Heart left ventricle (tissue), 16 donors: ENCODE measurements around the gene LRRC26. TPM values are rescaled to one million over a fixed set of nuclear protein-coding genes. Genes with fewer than 3 reads are reported as not detected.
A peak's percentile ranks its signal among the peaks of the same experiment; 100 is the strongest.

Source experiments
- ATAC-seq, 4 donors: fragments of 200-7000 bp; cut with Tn5 transposase; one replicate each; pipeline ENCODE4 v1.9.1; 2020 to 2022; ENCODE audit warnings: moderate library complexity in 4 of 4, mild to moderate bottlenecking in 3 of 4, moderate number of reproducible peaks in 1 of 4
- DNase-seq, 5 donors: peaks; one replicate each; pipeline ENCODE4 v3.0.0-alpha.2; 2020
- H3K27ac ChIP-seq, 12 donors: fragments of 200-600 bp; sonication (generic) in 4 of 12; one replicate each; pipeline versions ENCODE4 v1.5.0 to v1.8.0; 2016 to 2022; ENCODE audit warnings: mild to moderate bottlenecking in 2 of 12
- H3K27me3 ChIP-seq, 9 donors: fragments of 200-600 bp; sonication (generic) in 2 of 9; one replicate each; pipeline versions ENCODE4 v1.5.1 to v1.8.0; 2016 to 2022; ENCODE audit warnings: mild to moderate bottlenecking in 3 of 9
- H3K36me3 ChIP-seq, 9 donors: fragments of 200-600 bp; sonication (generic) in 2 of 9; one replicate each; pipeline versions ENCODE4 v1.5.0 to v1.8.0; 2018 to 2022; ENCODE audit warnings: mild to moderate bottlenecking in 2 of 9
- H3K4me1 ChIP-seq, 12 donors: fragments of 200-600 bp; sonication (generic) in 4 of 12; one replicate each; pipeline versions ENCODE4 v1.5.0 to v1.8.0; 2016 to 2022; ENCODE audit warnings: mild to moderate bottlenecking in 3 of 12
- H3K4me3 ChIP-seq, 12 donors: fragments of 200-600 bp; sonication (generic) in 4 of 12; one replicate each; pipeline versions ENCODE4 v1.5.0 to v1.8.0; 2017 to 2022; ENCODE audit warnings: mild to moderate bottlenecking in 9 of 12, moderate library complexity in 4 of 12
- H3K9me3 ChIP-seq, 12 donors: fragments of 200-600 bp; sonication (generic) in 4 of 12; one replicate each; pipeline versions ENCODE4 v1.5.0 to v1.8.0; 2016 to 2022; ENCODE audit warnings: mild to moderate bottlenecking in 1 of 12
- POLR2A ChIP-seq, 2 donors: fragments of 450-650 bp; IDR thresholded peaks; one replicate each; pipeline ENCODE4 v1.6.1; 2017; ENCODE audit warnings: antibody characterized with exemption in 2 of 2, mild to moderate bottlenecking in 2 of 2, moderate library complexity in 2 of 2
- WGBS, 4 donors: extraction: QIAGEN DNeasy Blood & Tissue Kit in 2 of 4; methylation state at CpG; one replicate each; pipeline versions ENCODE4 v1.1.5 to v1.1.7; 2013 to 2018; 5-methylcytosine and 5-hydroxymethylcytosine counted together
- intact Hi-C, 10 donors: fragments of 100-400 bp; cut with DNase I; formaldehyde crosslinking; loops; one replicate each; pipeline versions ENCODE4 v1.11.1 to v1.14.2; 2022
- polyA plus RNA-seq, 2 donors: library from polyadenylated mRNA; stranded (reverse); fragments of 200-250 nt; gene quantifications; one replicate each; pipeline ENCODE4 v1.2.3, GENCODE V29; 2013
- total RNA-seq, 9 donors: library from RNA; depleted of rRNA in 2 of 9; stranded (reverse); fragments of >200 nt in 2 of 9; fragmentation: NEBNext Ultra II Directional in 3 of 9; extraction: Animal tissue kit (Norgen Biotek cat#: 25700) in 3 of 9; gene quantifications; one replicate each; pipeline versions ENCODE4 v1.1.0 to v1.2.4, GENCODE V29; 2016 to 2023
- TF ChIP-seq, protein P1 (sequence below), 12 donors: fragments of 200-600 bp; sonication (generic) in 4 of 12; IDR thresholded peaks; one replicate each; pipeline versions ENCODE4 v1.5.0 to v1.8.0; 2018 to 2022; ENCODE audit warnings: antibody characterized with exemption in 12 of 12, mild to moderate bottlenecking in 5 of 12
- donor health status: ischemic (EF 13 %, LVEDD 7.1; RV severe dilation, severe dysfunction).
- donor health status: healthy with polysubstance abuse.
- donor health status: DM: no; HTN: yes; CAD: no.
- donor health status: DM: no; HTN: no; CAD: no.
- donor health status: ischemic (EF 25% LVEDD 6.9; RV normal size, moderate dysfunction).
- donor health status: ischemic (EF 25% LVEDD 5.7; RV mildly dilated, moderate dysfunction).
- donor health status: healthy.
- donor health status: DM: yes; HTN: yes; CAD: no.
- donor health status: ischemic (EF 35%, LVEDD 5.7; RV mildly dilated, moderate dysfunction).
- donor health status: nonischemic (EF 11% LVEDD 7.7; RV severe dilation, severe dysfunction).
- donor health status: DM: yes; HTN: yes; CAD: no.
- donor health status: PGD.
- donor health status: ischemic (EF 29% LVEDD 5.4; RV normal size, mild dysfunction).
- donor health status: nonischemic (EF 23%, LVEDD 6.1; RV moderate dilation, normal function).

The LRRC26 gene
- total and polyA plus RNA-seq, 11 donors = not detected

DNA sequence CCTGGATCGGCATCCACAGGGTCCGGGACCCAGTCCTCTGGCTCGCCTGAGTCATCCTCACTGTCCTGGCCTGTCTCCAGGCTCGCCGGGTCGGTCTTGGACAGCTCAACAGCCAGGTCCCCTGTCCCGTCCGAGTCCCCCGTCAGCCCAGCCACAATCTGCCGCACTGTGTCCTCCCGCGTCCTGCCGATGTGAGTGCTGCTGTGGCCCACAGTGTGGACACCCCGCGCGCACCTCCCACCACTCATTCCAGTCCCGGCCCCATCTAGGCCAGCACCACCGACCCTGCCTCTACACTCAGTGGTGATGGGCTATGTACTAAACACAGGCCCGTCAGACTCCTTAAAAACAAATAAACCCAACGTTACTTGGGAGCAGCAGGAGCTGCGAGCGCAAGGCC lies 11.8 kb upstream of the LRRC26 start:
- ATAC-seq (no peak), DNase-seq (no peak)
- H3K36me3 ChIP-seq = peaks cover 0 to 94% (median 68%) of the 10 kb centered on the region in 9 donors
- H3K4me1 ChIP-seq = peaks cover 0 to 21% (median 7%) of the 10 kb centered on the region in 12 donors
- WGBS, 4 donors = 90 to 96% (median 95%) methylated on average over 21 to 22 of the region's 22 CpGs
- no peak for TF ChIP-seq POLR2A (IDR thresholded peaks at IDR 0.05)
- TF ChIP-seq, protein P1, sequence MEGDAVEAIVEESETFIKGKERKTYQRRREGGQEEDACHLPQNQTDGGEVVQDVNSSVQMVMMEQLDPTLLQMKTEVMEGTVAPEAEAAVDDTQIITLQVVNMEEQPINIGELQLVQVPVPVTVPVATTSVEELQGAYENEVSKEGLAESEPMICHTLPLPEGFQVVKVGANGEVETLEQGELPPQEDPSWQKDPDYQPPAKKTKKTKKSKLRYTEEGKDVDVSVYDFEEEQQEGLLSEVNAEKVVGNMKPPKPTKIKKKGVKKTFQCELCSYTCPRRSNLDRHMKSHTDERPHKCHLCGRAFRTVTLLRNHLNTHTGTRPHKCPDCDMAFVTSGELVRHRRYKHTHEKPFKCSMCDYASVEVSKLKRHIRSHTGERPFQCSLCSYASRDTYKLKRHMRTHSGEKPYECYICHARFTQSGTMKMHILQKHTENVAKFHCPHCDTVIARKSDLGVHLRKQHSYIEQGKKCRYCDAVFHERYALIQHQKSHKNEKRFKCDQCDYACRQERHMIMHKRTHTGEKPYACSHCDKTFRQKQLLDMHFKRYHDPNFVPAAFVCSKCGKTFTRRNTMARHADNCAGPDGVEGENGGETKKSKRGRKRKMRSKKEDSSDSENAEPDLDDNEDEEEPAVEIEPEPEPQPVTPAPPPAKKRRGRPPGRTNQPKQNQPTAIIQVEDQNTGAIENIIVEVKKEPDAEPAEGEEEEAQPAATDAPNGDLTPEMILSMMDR (IDR thresholded peaks at IDR 0.05) = no peak
- no peaks in the 10 kb centered on the region for H3K27me3 ChIP-seq
- H3K9me3 ChIP-seq = no peaks in the 10 kb centered on the region
- intact Hi-C loops = loop anchor here in 4 of 10 donors (10.0 kb wide), 2 partner anchors 57 to 67 kb away; partner anchors contain the start of gene DPP7 (in 1 of the 4)
- H3K27ac ChIP-seq = no peak overlapping the region
- no peak overlapping the region for H3K4me3 ChIP-seq

DNA sequence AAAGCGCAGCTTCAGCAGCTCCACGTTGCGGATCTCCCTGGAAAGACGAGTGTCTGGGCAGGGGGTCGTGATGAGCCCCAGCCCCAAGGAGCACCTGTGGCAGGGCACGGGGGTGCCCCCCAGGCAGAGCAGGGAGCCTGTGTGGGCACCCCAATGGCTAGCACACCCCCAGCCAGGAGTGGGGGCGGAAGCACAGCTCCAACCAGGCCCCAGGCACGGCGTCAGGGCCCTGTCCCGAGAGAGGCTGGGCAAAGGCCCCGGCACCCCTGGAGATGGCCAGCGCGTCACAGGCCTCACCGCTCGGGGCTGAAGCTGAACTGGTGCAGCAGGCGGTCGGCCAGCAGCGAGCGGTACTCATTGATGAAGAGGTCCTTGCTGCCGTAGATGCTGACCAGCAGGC lies 10.6 kb upstream of the LRRC26 start:
- ATAC-seq (no peak), DNase-seq (no peak)
- no peak overlapping the region for H3K27ac ChIP-seq
- peaks cover 0 to 9% (median 0%) of the 10 kb centered on the region in 12 donors for H3K4me1 ChIP-seq
- H3K36me3 ChIP-seq = peaks cover 0 to 84% (median 62%) of the 10 kb centered on the region in 9 donors
- H3K9me3 ChIP-seq = no peaks in the 10 kb centered on the region
- intact Hi-C loops = loop anchor here in 4 of 10 donors (10.0 kb wide), 2 partner anchors 56 to 66 kb away; partner anchors contain the start of gene DPP7 (in 1 of the 4)
- 91 to 96% (median 94%) methylated on average over 6 to 20 of the region's 20 CpGs for WGBS, 4 donors
- H3K4me3 ChIP-seq = no peak overlapping the region
- H3K27me3 ChIP-seq = no peaks in the 10 kb centered on the region
- TF ChIP-seq, protein P1 (IDR thresholded peaks at IDR 0.05) = no peak
- no peak for TF ChIP-seq POLR2A (IDR thresholded peaks at IDR 0.05)

DNA sequence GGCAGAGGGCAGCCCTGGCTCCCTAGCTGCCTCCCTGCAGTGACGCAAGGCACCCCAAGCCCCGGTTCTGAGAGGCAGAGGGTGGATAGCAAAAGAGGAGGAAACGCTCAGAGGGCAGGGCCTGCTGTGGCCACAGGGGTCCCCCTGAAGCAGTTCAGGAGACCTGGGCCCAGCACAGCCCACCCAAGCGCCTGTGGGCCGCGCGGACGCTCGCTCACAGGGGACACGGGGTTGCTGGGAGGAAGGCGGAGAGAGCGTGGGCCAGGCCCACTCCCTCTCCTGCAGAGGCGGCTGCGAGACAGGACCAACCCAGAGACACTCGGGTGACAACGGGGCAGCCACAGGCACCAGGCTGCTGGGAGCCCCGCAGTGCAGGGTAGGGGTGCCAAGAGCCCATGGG lies 9.9 kb upstream of the LRRC26 start:
- WGBS, 4 donors = 93 to 96% (median 95%) methylated on average over 12 to 17 of the region's 17 CpGs
- intact Hi-C loops = loop anchor here in 4 of 10 donors (10.0 kb wide), 2 partner anchors 55 to 65 kb away; partner anchors contain the start of gene DPP7 (in 1 of the 4)
- TF ChIP-seq, protein P1 (IDR thresholded peaks at IDR 0.05) = no peak
- TF ChIP-seq POLR2A (IDR thresholded peaks at IDR 0.05) = no peak

DNA sequence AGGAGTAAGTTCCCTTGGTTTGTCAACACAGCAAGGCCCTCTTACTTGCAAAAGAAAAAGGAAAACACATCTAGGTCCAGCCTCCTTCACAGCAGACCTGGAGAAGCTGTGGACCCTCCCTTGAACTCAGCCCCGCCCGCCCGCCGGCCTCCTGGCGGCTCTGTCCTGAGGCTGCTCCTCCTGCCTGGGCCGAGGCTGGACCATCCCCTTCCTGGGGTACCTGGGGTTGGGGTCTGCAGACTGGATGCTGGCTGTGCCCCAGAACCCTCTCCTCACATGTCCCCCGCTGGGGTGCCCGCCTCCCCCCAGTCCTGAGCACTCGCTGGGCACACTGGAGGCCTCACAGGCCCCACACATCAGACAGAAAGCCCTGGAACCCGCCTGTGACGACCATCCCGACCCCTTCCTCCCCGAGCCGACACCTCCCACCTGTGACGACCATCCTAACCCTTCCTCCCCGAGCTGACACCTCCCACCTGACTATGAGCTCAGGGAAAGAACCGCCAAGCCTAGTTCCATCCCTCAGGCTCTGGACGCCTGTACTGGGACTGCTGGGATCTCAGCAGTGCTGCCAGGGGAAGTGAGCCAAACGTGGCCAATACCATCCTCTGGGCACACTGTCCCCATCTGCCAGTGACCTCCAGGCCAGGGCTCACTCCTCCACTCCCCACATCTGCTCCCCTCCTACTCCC lies 9.2 kb upstream of the LRRC26 start:
- Histone ChIP-seq H3K4me1 (peaks cover 0 to 4% (median 0%) of the 10 kb centered on the region in 12 donors), H3K27ac (no peak overlapping the region), H3K27me3 (no peaks in the 10 kb centered on the region), H3K4me3 (no peak overlapping the region), H3K9me3 (no peaks in the 10 kb centered on the region), H3K36me3 (peaks cover 0 to 73% (median 60%) of the 10 kb centered on the region in 9 donors)
- intact Hi-C loops = no loop called here
- DNase-seq (no peak), ATAC-seq (no peak)
- 90 to 92% (median 91%) methylated on average over 18 to 19 of the region's 19 CpGs for WGBS, 4 donors
- TF ChIP-seq POLR2A (IDR thresholded peaks at IDR 0.05) = no peak
- TF ChIP-seq, protein P1 (IDR thresholded peaks at IDR 0.05) = no peak

More for the DNA sequence above, 9.9 kb upstream of the LRRC26 start:
- H3K27me3 ChIP-seq = no peaks in the 10 kb centered on the region
- DNase-seq (no peak), ATAC-seq (peak in 1 of 4 donors; percentile 7)
- peaks cover 0 to 76% (median 60%) of the 10 kb centered on the region in 9 donors for H3K36me3 ChIP-seq
- no peak overlapping the region for H3K27ac ChIP-seq
- no peak overlapping the region for H3K4me3 ChIP-seq
- H3K9me3 ChIP-seq = no peaks in the 10 kb centered on the region
- peaks cover 0 to 4% (median 0%) of the 10 kb centered on the region in 12 donors for H3K4me1 ChIP-seq
